SK-N-MC (cell line): ENCODE results near the gene EGFR.

Experiments used
- EZH2 ChIP-seq: fragments of 200-600 bp; sonication (generic); IDR thresholded peaks from one replicate; pipeline ENCODE4 v1.6.1; 2017; ENCODE audit warnings: antibody characterized with exemption
- POLR2AphosphoS5 ChIP-seq: IDR thresholded peaks from 2 replicates; pipeline ENCODE4 v1.6.1; 2012; ENCODE audit warnings: mild to moderate bottlenecking, low read depth, low read length, borderline replicate concordance

GRCh38 chr7:55084307-55084706 is 65.5 kb downstream of the EGFR start:
- no peak for TF ChIP-seq EZH2
- no peak for TF ChIP-seq POLR2AphosphoS5
